ENCODE data around the gene SLC1A4. TPM values are rescaled to one million over a fixed set of nuclear protein-coding genes. Genes with fewer than 3 reads are reported as not detected.

The SLC1A4 gene
- total and polyA plus RNA-seq, 10 of the 15 experiments (the other 5 are each of a cell fraction or from before 2014, with no cell fraction given), result 10.8 to 43.2 (median 27.7) TPM

GRCh38 chr2:65016789-65017188 lies 27.6 kb downstream of the SLC1A4 start (continued):
- TF ChIP-seq SKIL (IDR thresholded peaks at IDR 0.05; ENCODE audit: low read depth, poor library complexity, severe bottlenecking), result no peak
- no peak for TF ChIP-seq ZNF24 (IDR thresholded peaks at IDR 0.05)
- TF ChIP-seq GATAD2B (conservative IDR thresholded peaks at IDR 0.05; ENCODE audit: low read depth), result no peak
- 0 out of 2 replicates have a peak, but pooled peaks have one; percentile 46 for TF ChIP-seq MEF2A (IDR thresholded peaks at IDR 0.05; ENCODE audit: insufficient read depth, low read depth, low read length)
- peak; percentile 72 for TF ChIP-seq ATF7 (IDR thresholded peaks at IDR 0.05; ENCODE audit: low read depth)
- TF ChIP-seq NBN (IDR thresholded peaks at IDR 0.05), result no peak
- no peak for TF ChIP-seq RB1 (IDR thresholded peaks at IDR 0.05; ENCODE audit: borderline replicate concordance)
- TF ChIP-seq FOXM1 (IDR thresholded peaks at IDR 0.05; ENCODE audit: low read depth, low read length), result no peak
- TF ChIP-seq PAX5 (IDR thresholded peaks at IDR 0.05; ENCODE audit: borderline replicate concordance, low read depth, low read length), result no peak
- TF ChIP-seq LARP7 (IDR thresholded peaks at IDR 0.05), result no peak
- TF ChIP-seq EP300 (IDR thresholded peaks at IDR 0.05; ENCODE audit: borderline replicate concordance in 1 of 2, control insufficient read depth in 1 of 2, low read depth in 2 of 2, low read length in 2 of 2), result 0 out of 4 replicates have a peak, but pooled peaks of 1 of the 2 experiments have one; percentile 14
- no peak for TF ChIP-seq CHD4 (IDR thresholded peaks at IDR 0.05)
- no peak for TF ChIP-seq JUND (IDR thresholded peaks at IDR 0.05; ENCODE audit: low read depth, low read length)
- no peak for TF ChIP-seq CEBPB (IDR thresholded peaks at IDR 0.05; ENCODE audit: borderline replicate concordance in 1 of 2, low read depth in 2 of 2, low read length in 2 of 2)
- TF ChIP-seq ELK1 (IDR thresholded peaks at IDR 0.05; ENCODE audit: low read depth, low read length), result no peak
- no peak for TF ChIP-seq ZBTB40 (IDR thresholded peaks at IDR 0.05; ENCODE audit: borderline replicate concordance)
- no peak for TF ChIP-seq SIN3A (IDR thresholded peaks at IDR 0.05; ENCODE audit: low read depth, low read length)
- TF ChIP-seq TAF1 (IDR thresholded peaks at IDR 0.05; ENCODE audit: borderline replicate concordance, low read depth, low read length), result no peak
- no peak for TF ChIP-seq SPI1 (IDR thresholded peaks at IDR 0.05; ENCODE audit: borderline replicate concordance, insufficient read depth, low read depth, low read length)
- no peak for TF ChIP-seq E2F8 (IDR thresholded peaks at IDR 0.05; ENCODE audit: low read depth, partially characterized antibody)
- no peak for TF ChIP-seq RELA (IDR thresholded peaks at IDR 0.05; ENCODE audit: borderline replicate concordance, partially characterized antibody)

Measured in GM12878 (cell line).